AG10803 (cell line): ENCODE measurements around the gene MSI2.
"Not testable (repeated sequence)": the region's sequence is repeated elsewhere in the genome, so short reads cannot be mapped to it uniquely, and the experiment has no call there.

Source experiments
- DNase-seq: peaks from one replicate; pipeline ENCODE4 v3.0.0; 2010; ENCODE audit warnings: low read depth
- H3K4me3 ChIP-seq: 2 replicates; pipeline ENCODE4 v1.5.1; 2011; ENCODE audit warnings: mild to moderate bottlenecking, low read length, control low read depth
- TF ChIP-seq, protein P1 (sequence below): conservative IDR thresholded peaks from 2 replicates; pipeline ENCODE4 v1.5.1; 2011; ENCODE audit warnings: mild to moderate bottlenecking, low read length, control low read depth, inconsistent platforms

The MSI2 gene

DNA sequence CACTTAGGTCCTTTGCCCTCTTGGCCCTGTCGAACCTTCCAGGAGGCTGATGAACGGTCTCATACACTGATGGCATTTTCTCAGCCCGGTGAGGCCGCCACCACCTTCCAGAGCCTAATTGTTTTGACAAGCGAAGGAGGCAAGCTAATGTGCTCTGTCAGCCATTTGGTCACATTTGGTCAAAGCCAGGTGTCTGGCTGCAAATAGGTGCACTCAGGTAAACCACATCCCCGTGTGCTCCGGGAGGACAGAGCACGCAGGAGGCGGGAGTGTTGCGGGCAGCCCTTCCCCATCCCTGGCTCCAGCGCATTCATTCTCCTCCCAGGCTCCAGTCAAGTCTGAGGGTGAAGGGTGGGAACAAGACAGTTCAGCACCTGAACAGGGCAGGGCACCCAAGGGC, 240.1 kb downstream of the MSI2 start:
- DNase-seq, result no peak
- H3K4me3 ChIP-seq, result no peak overlapping the region
- TF ChIP-seq, protein P1, sequence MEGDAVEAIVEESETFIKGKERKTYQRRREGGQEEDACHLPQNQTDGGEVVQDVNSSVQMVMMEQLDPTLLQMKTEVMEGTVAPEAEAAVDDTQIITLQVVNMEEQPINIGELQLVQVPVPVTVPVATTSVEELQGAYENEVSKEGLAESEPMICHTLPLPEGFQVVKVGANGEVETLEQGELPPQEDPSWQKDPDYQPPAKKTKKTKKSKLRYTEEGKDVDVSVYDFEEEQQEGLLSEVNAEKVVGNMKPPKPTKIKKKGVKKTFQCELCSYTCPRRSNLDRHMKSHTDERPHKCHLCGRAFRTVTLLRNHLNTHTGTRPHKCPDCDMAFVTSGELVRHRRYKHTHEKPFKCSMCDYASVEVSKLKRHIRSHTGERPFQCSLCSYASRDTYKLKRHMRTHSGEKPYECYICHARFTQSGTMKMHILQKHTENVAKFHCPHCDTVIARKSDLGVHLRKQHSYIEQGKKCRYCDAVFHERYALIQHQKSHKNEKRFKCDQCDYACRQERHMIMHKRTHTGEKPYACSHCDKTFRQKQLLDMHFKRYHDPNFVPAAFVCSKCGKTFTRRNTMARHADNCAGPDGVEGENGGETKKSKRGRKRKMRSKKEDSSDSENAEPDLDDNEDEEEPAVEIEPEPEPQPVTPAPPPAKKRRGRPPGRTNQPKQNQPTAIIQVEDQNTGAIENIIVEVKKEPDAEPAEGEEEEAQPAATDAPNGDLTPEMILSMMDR, result no peak

DNA sequence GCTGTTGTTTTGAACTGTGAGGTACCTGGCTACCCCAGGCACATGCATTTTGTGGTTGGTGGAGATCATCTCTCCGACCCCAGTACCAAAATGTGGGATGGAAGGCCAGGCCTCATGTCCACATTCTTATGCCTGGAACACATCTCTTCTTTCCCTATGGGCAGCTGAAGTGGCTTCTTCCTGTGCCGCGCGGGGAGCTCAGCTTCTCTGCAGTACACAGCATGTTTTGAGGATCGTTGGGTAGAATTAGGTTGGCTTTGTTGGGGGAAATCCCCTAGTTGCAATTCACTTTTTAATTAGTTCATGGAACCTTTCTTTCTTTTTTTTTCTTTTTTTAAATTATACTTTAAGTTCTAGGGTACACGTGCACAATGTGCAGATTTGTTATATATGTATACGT, 242.1 kb downstream of the MSI2 start:
- TF ChIP-seq, protein P1, result no peak
- DNase-seq, result no peak
- no peak overlapping the region for H3K4me3 ChIP-seq

DNA sequence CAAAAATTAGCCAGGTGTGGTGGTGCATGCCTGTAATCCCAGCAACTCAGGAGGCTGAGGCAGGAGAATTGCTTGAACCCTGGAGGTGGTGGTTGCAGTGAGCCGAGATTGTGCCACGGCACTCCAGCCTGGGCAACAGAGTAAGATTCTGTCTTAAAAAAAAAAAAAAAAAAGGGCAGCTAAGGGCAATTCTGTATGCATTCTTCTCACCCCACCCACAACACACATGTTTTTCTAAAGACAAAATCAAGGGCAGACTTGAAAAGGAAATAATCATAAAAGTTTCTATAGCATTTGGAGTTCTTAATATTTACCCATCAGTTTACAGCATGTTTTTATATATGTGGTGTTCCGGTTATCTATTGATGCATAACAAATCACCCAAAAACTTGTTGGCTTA, 242.9 kb downstream of the MSI2 start:
- H3K4me3 ChIP-seq, DNase-seq: not testable (repeated sequence)

DNA sequence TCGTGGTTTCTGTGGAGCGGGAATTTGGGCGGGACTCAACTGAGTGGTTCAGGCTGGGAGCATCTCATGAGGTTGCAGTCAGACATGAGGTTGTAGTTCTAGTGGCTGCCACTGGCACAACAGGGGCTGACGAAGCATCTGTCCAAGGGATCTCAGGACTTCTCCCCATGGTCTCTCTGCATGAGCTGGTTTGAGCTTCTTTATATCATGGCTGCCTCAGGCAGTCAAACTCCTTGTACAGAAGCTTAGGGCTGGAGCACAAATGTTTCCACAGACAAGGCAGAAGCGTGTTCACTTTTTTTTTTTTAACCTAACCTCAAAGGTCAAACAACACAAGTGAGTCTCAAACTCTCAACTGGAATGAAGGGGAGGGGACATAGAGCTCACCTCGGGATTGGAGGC, 243.3 kb downstream of the MSI2 start:
- peak; percentile 53 for DNase-seq
- H3K4me3 ChIP-seq, result no peak overlapping the region
- TF ChIP-seq, protein P1, result peak; percentile 36

DNA sequence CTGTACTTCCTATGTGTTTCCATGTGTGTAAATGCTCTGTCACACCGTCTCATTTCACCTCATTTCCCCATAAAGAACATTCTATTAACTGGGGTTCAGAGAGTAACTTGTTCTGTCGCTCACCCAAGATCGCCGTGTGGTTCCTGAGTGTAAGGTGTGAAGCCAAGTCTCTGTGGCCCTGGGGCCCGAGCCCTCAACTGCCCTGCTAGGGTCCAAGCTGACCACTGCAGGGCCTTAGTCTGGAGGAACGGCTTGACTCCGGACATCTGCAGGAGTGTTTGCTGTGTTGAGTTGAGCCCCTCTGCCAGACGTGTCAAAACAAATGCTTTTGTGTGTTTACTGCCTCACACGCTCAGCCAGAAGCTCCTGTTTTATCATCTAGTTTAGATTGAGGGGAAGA, 244.7 kb downstream of the MSI2 start:
- DNase-seq, result no peak
- TF ChIP-seq, protein P1, result no peak
- H3K4me3 ChIP-seq, result no peak overlapping the region

DNA sequence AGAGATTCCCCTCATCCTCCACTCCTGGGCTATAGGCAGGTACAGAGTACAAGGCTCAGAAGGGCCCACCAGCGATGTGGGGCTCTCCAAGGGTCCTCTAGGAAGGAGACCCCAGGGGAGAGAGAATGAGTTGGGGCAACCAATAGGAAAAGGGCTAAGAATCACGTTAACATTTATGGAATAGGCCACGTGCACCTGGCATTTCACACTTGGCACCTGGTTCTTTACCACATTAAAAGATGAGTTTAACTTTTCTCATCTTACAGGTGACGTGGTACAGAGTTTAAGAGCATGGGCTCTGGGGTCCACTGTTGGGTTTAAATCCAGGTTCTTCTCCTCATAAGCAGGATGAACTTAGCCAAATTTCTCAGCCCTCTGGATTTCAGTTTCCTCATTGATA, 245.7 kb downstream of the MSI2 start:
- TF ChIP-seq, protein P1, result no peak

DNA sequence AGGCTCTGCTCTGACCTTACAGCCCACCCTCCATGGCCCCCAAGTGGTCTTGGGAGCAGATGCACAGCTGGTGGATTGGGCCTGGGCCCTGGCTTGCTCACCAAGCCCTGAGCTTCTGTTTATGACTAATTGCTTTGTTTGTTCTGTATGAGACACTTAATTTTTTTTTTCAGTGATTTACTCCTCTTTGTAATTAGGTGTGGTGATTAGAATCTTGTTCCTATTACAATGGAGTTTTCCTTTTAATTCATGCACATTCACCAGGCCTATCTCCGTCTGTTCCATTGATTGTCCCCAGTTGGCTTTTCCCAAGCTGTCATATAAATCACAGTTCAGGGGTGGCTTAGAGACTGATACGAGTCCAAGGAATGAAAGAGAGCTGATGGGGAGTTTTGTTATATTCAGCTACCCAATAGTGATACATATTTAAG, 246.5 kb downstream of the MSI2 start:
- DNase-seq, result no peak
- H3K4me3 ChIP-seq, result no peak overlapping the region
- TF ChIP-seq, protein P1, result no peak

More for the DNA sequence above, 245.7 kb downstream of the MSI2 start:
- H3K4me3 ChIP-seq, result no peak overlapping the region
- DNase-seq, result no peak

DNA sequence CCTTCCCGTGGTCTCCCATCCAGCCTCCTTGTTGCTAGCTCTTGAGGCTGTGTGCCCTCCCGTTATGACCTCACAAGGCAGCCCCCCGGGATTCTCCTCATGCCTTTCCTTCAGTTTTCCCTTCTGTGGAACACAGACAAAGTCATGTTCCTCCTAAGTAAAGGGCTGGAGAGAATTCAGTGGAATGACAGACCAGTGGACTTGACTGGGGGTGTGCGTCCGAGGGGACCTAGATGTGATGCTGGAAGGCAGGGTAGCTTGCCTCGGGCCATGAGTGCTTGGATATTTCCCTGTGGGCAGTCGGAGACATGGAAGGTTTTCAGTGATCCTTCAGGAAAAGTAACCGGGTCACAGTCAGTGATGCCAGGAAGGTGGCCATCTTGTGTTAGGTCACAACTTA, 247.9 kb downstream of the MSI2 start:
- H3K4me3 ChIP-seq, result no peak overlapping the region
- DNase-seq, result no peak
- TF ChIP-seq, protein P1, result no peak
